NCI-H128 (cell line): ENCODE measurements around the gene PDPN.

ENCODE experiments used
- DNase-seq: peaks from one replicate; lab custom pipeline; 2025; ENCODE audit not compliant: unreplicated experiment; lab: John Stamatoyannopoulos, UW

Gene PDPN

DNA sequence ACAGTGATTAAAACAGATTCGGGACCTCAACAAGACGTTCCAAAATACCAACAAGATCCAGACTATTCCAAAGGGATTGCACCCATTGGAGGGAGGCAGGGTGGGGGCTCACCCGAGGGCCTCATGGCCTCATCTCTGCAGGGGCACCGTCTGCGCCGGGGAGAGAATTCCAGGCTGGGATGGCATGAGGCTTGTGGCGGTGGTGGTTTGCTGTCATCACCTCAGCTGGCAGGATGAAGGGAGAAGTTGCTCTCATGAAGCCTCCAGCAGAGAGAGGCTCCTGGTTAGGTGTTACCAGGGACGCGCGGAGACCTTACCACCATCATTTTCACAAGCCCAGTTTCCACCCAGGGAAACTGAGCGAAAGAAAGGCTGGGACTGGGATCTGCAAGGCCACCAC, 6.7 kb upstream of the PDPN start:
- DNase-seq = no peak

DNA sequence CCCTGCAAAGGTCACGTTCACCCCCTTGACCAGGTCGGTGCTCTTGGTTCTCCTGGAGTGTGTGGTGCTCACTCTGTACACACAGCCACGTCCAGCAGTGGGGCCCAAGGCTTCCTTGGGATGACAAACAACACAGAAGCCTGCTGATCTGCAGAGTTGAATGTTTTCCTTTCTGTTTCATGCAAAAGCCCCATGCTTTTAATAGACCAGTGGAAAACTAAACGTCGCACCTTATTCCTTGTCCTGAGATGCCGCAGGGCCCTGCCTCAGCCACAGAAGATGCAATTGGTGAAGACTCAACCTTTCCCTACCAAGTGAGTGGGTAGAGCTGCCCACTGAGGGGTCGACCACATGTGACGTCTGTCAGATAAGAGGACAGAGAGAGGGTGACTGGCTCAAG, 5.8 kb upstream of the PDPN start:
- DNase-seq = no peak

- no peak for DNase-seq
Observed at GRCh38 chr1:13581446-13581845, 2.2 kb upstream of the PDPN start.

DNA sequence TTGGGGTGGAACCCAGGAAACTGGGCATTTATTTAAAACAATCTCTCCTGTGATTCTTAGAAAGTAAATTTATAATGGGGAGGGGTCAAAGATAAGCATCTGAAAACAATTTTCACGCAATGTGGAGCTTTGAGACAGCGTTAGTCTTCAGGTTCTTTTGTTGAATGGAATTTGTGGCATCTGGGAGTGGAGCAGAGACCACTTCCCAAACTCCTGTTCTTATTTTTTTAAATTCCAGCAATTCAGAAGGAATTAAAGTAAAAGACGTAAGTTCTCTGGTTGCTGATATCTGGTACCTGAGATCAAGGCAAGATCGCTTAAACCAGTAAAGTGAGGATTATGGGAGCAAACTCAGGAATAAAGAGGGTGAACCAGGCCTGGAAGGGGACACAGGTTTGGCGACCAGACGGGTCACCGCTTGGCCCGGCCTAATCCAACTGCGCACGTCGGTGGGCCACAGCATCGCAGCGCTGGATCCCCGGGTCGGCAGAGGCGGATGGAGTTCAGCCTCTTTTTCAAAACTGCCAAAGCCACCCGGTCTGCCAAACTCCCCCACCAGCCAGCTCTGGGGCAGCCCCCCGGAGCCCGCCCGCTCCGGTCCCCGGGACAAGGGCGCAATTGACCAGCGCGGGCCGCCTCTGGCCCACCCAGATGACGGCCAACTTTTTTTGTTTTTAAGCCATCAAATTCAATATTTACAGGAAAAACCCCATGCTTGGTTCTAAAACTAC, 754 bp upstream of the PDPN start:
- no peak for DNase-seq

DNA sequence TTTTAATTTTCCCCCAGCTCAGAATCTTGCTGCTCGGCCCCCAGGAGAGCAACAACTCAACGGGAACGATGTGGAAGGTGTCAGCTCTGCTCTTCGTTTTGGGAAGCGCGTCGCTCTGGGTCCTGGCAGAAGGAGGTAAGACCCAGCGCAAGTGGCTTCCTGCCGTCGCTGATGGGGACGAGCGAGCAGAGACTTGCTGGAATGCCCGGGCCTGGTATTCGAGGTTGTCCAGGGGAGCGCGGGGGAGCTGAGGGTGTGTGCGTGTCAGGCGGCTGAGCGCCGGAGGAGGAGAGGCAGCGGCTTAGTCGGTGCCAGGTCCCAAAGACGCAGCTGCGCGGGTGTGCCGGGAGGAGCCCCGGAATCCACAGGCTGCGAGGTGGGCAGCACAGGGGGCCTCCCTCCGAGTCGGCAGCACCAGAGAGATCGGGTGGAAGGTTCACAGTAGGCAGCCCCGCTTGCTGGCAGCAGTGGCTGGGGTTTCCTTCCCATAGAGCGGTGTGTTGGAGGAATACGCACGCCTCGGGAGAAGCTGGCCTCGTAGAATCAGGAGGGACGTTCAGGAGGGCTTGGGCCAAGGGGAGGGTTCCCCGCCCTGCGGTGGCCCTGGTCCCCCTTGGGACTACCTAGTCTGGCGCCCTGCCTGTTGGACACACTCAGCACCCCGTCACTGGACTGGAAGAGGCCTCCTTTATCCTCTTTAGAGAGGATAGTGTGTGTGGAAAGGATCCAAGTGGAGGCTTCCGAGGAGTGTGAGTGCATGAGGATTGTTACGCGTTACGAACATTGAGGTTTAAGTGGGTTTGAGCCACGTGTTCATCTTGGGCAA, 547 bp downstream of the PDPN start:
- DNase-seq = no peak

DNA sequence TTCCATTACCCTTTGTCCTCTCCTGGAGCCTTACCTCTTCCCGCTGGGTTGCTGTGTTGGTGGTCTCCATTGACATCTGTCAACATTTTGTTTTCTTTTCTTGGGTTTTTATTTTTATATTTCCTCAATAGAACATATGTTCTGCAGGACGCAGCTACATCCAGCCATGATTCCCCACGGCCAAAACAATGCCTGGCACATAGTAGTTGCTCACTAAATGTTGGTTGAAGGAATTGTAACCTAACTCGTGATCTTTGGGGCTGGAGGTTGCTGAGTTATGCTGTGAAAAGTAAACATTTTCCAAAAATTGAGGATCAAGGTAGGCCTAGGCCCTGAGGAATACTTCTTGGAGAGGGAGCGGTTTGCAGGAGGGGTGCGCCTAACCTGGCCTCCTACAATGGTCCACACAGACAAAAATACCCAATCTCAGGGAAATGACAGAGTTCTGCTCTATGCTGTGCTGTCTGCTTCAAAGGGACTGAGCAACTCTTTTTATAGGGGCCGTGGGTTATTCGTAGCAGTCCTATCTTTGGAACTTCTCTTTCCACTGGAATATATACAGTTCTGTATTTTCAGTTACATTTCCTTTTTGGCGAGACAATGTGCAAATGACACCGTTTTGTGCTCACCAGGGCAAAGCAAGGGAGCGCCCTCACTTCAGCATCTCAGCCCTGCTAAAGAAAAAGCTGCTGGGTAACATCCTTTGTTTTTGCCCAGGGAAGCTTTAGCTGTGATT, 1.4 kb downstream of the PDPN start:
- DNase-seq = no peak

- DNase-seq = no peak
Observed at GRCh38 chr1:13585612-13585991, 2.0 kb downstream of the PDPN start.

GRCh38 chr1:13586001-13586400, 2.4 kb downstream of the PDPN start:
- no peak for DNase-seq

GRCh38 chr1:13587256-13588030, 3.8 kb downstream of the PDPN start:
- no peak for DNase-seq

DNA sequence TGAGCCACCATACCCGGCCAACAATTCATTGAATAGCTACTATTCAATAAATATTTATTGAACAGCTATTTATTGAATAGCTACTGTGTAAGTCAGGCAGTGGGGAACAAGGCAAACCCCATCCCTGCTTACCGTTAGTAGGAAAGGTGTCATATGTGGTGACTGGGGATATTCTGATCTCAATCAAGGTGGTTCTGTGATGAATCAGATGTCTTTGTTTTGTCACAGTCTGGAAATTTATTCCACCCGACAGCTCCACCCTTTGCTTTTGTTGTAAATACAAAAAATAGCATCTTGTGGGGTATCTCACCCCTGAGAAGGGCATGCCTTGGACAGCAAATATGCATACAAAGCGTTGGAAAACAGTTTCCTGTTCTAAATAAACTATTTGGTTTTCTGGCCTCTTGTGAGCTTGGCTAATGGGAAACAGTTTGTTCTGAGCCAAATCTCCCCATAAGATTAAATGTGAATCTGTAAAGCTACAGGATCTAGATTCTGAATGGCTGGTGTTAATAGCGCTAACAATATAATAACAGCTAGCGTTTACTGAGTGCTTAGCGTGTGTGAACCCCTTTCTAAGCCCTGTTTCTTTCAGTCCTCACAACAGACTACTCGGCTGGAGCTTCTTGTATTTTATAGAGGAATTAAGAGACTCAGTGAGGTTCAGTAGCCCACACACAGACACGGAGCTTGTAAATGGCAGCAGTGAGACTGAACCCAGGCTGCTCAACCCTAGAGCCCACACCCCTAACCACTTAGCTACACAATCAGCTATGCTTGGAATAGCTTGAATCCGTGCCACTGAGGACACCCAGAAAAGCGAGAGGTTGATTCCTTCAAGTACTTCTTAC, 5.5 kb downstream of the PDPN start:
- no peak for DNase-seq

DNA sequence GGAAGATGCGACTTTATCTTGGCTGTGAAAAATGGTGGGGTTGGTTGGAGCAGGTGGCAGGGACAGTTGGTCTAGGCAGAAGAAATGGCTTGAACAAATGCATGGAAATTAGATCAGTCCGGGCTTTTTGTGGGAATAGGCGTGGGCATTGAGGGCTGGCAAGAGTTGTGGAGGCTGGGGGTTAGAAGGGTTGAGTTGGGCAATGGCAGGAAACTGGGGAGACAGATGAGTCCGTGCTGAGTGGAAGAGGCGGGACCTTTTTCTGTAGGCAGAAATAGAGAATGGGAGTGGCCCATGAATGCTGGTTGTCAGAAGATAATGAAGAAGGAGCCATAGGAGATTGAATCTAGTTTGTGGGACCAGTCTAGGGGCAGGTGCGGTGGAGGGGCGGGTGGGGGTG, 6.9 kb downstream of the PDPN start:
- DNase-seq = no peak

GRCh38 chr1:13593511-13594131, 10.0 kb downstream of the PDPN start:
- no peak for DNase-seq

DNA sequence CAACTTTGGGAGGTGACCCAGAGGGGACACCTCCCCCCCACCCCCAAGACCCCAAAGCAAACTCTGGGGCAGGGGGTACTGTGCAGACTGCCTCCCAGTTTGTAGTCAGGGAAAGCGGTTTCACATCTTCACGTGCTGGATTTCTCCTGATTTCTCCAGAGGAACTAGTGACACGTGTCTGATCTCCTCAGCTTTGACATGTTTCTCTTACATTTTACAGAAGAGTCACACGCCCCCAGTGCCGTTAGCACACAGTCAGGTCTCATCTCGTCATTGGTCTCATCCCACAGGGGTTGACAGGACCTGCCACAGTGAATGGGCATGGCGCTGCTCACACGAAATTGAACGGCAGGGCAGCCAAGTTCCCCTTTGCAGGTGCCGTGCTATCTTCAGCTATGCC, 11.8 kb downstream of the PDPN start:
- no peak for DNase-seq

GRCh38 chr1:13597166-13597565, 13.5 kb downstream of the PDPN start:
- no peak for DNase-seq

DNA sequence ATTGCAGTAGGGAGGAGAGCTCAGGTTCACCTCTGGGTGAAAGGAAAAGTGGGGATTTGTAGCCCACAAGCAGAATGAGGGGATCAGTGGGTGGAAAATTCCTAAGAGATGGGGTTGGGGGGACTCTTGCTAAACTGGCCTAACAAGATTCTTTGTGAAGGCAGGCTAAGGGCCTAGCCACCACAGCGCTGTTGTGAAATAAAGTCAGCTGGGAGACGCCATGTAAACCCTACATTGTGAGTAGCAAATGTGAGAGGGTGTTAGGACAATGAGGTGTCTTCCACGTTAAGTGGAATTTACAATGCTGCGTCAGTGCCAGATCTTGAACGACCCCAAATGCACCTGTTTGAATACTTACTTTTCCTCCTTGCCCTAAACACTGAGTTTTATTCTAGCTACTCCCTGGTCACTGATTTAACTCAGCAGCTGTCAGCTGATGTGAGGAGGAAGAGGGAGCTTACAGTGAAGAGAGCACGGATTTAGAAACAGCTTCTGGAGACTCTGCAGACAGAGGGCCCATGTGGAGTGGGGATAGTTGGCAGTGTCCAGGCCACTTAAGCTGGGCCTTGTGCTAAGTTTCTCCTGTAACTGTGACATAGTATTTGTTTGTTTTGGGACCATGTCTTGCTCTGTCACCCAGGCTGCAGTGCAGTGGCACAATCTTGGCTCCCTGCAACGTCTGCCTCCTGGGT, 17.3 kb downstream of the PDPN start:
- no peak for DNase-seq

GRCh38 chr1:13604176-13604575, 20.5 kb downstream of the PDPN start:
- no peak for DNase-seq

- no peak for DNase-seq
Observed at GRCh38 chr1:13604721-13605120, 21.1 kb downstream of the PDPN start.

GRCh38 chr1:13605159-13605558, 21.5 kb downstream of the PDPN start:
- DNase-seq = no peak

GRCh38 chr1:13607002-13607401, 23.4 kb downstream of the PDPN start:
- DNase-seq = no peak
